NCI-H526 treated with DMSO at 0.1 percent for 48 hours (cell line): ENCODE results near the gene TAF4.
"Not testable (repeated sequence)": the region's sequence is repeated elsewhere in the genome, so short reads cannot be mapped to it uniquely, and the experiment has no call there.

Experiments
- DNase-seq: peaks from one replicate; lab custom pipeline; 2025; lab: John Stamatoyannopoulos, UW

Gene TAF4

DNA sequence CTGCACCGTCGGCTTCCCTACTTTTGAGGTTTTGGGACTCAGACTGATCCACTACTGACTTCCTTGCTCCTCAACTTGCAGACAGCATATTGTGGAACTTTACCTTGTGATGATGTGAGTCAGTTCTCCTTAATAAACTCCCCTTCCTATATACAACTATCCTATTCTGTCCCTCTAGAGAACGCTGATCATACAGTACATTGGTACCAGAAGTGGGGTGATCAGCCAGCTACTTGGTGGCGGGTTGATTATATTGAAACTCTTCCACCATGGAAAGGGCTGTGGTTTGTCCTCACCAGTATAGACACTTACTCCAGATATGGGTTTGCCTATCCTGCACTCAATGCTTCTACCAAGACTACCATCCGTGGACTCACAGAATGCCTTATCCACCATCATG, 7.6 kb upstream of the TAF4 start:
- no peak for DNase-seq

DNA sequence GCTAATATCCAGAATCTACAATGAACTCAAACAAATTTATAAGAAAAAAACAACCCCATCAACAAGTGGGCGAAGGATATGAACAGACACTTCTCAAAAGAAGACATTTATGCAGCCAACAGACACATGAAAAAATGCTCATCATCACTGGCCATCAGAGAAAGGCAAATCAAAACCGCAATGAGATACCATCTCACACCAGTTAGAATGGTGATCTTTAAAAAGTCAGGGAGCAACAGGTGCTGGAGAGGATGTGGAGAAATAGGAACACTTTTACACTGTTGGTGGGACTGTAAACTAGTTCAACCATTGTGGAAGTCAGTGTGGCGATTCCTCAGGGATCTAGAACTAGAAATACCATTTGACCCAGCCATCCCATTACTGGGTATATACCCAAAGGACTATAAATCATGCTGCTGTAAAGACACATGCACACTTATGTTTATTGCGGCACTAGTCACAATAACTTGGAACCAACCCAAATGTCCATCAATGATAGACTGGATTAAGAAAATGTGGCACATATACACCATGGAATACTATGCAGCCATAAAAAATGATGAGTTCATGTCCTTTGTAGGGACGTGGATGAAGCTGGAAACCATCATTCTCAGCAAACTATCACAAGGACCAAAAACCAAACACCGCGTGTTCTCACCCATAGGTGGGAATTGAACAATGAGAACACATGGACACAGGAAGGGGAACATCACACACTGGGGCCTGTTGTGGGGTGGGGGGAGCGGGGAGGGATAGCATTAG, 6.2 kb upstream of the TAF4 start:
- DNase-seq: not testable (repeated sequence)

DNA sequence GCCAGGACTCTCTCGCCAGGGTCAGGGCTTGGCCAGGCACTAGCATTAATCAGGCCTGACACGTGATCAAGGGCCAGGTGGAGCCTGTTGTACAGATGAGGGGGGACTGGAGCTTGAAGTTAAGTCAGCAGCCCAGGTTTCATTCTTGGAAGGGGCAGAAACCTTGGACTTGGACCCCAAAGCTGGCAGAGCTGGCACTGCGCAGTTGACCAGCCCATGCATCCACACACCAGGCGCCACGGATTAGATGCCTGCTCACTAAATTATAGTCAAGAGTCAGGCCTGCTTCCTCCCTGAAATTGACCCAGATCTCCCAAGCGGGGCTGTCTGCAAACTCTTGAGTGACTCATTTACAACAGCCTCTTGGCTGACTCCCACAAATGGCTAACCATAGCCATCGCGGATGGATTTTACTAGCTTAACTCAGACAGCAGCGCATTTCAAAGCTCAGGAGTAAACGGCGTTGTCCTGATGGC, 4.1 kb upstream of the TAF4 start:
- no peak for DNase-seq

DNA sequence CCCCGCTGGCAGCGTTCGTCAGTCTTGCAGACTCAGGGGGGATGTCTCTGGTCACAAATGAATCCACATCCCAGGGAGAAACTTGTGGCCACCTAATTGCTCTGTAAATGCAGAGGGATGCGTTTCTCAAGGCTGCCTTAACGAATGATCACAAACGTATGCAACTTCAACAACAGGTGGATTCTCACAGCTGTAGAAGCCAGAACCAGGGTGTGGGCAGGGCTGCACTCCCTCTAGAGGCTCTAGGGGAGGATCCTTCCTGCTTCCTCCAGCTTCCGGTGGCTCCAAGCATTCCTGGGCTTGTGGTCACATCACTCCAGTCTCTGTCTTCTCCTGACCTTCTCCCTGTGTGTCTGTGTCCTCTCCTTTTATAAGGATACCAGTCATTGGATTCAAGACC, 3.3 kb upstream of the TAF4 start:
- DNase-seq: no peak

DNA sequence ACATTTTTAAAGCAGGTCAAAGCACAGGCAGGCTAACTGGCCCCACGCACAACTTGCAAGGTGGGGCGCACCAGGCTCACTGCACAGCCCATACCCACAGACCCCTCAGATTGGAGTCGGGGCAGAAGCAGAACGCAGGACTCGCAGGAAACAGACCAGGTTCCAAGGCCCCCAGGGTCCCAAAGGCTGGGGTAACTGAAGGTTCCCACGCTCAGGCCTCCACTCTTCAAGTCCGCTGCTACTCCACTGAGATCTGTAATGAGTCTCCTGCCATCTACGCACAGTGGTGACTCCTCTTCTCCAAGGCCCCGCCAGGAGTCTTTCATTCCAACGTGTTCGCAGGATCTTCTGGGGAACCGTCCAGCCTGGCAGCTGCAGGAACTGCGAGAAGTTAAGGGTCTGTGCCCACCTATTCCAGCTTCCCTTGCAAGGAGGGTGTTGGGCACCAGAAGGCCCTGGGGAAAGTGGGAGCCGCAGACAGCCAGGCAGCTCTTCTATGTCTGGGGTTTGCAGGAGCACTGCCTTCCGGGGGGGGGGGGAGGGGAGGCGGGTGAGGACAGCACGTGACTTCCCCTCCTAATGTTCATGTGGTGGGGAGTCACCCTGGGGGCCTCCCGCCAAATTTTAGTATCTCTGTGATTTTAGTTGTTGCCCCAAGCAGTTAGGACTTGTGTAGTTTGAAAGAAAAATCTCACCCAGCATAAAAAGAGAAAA, 2.0 kb upstream of the TAF4 start:
- no peak for DNase-seq

DNA sequence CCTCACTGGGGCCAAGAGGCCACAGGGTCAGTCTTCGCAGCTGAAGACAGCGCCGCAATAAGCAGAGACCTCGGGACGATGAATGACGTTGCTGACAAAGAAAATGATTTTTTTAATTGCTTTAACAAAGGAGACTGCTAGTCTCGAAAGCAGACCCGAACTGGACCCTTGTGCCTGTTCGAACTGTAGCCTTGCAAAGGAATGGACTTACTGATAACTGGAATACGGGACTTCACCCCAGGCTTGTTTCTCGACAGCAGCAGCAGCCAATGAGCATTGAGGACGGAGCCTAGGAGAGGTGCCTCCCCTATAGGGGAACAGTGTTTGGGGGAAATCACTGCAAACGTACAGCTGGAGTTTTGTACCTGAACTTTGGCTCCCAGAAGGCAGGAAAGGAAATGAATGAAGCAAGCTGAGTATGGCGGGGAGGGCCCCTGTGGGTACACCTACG, 1.3 kb upstream of the TAF4 start:
- no peak for DNase-seq

DNA sequence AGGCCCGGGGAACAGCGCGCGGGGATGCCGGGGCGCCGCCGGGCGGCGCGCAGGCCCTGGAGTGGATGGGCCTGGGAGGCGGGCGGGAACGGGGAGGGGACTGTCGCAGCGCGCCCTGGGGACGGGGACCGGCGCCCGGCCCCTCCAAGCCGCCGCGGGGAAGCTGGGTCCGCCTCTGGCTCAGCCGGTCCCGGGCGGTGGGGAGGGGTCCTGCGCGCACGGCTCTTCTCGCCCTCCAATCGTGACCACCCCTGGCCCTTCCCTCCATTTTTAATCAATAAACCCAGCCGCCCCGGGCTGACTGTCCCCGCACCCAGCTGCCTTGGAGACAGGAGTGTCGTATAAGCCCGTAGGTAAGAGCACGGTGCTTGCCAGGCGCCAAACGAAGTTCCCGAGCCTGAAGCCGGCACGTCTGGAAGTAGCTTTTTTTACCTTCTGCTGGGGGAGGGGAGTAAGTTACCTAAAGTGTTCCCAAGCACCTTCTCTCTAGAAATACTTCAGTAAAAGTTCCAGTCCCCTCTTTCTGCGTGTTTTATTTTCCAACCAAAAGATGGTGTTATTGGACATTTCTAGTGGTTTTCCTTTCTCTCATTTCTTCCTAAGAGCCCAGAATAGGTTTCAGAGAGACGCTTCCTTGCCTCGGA, 780 bp upstream of the TAF4 start:
- DNase-seq: peak; percentile 65

DNA sequence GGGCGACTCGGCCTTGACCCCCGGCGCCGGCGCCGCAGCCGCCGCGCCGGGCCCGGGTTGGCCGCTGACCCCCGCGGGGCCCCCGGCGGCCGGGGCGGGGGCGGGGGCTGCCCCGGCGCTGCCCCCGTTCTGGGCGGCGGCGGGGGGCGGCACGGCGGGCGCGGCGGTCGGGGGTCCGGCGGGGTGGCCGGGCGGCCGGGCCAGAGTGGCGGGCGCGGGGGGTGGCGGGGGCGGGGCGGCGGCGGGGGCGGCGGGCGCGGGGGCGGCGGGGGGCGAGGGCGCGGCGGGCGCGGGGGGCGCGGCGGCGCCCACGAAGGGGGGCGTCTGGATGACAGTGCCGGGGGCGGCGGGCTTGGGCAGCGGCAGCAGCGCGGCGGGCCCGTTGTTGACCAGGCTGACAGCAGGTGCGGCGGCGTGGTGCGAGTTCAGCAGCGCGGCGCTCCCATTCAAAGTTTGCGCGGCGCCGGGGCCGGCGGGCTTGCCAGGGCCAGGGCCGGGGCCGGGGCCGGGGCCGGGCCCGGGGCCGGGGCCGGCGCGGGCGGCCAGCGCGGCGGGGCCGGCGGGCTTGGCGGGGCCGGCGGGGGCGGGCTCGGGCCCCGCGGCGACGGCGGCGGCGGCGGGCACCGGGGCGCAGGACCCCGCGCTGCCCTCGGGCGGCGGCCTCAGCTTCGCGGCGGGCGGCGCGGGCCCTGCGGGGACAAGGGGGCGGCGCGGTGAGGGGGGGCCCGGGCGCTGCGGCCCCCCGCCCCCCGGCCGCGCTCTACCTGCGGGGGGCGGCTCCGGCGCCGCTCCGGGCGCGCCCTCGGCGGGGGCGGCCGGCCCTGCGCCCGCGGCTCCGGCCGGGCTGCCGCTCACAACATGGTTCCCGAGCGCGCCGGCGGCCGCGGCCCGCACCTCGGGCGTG, 659 bp downstream of the TAF4 start:
- DNase-seq: no peak

DNA sequence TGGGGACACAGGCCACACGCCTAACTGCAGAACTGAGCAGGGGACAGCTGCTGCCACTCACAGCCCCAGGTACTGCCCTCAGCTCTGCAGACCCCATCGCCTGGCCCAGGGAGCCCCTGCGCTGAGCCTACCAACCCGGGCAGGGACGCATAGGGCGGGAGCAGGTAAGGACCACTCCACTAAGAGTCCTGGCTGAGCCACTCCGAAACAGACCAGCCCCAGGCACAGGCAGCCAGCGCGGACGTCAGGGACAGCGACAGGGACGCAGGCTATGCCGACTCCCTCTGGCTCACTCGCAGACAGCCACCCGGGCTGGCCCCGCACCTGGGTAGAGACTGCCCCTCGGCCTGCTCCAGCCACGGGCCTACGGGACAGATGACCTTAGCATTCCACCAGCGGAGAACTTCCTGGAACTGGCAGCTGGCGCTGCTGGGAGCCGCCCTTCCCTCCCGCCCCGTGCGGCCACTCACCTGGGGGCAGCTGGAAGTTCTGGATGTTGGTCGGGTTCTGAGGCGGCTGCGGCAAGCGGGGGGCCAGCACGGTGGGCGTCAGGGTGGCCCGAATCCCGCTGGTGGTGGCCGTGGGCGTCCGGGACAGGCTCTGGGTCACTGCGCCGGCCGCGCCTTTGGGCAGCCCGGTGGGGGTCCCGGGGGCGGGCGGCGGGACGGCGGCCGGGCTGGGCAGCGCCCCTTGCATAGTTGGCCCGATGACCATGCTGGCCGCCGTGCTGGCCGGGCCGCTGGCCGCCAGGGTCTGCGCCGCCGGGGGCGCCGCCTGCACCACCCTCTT, 1.5 kb downstream of the TAF4 start:
- DNase-seq: no peak

DNA sequence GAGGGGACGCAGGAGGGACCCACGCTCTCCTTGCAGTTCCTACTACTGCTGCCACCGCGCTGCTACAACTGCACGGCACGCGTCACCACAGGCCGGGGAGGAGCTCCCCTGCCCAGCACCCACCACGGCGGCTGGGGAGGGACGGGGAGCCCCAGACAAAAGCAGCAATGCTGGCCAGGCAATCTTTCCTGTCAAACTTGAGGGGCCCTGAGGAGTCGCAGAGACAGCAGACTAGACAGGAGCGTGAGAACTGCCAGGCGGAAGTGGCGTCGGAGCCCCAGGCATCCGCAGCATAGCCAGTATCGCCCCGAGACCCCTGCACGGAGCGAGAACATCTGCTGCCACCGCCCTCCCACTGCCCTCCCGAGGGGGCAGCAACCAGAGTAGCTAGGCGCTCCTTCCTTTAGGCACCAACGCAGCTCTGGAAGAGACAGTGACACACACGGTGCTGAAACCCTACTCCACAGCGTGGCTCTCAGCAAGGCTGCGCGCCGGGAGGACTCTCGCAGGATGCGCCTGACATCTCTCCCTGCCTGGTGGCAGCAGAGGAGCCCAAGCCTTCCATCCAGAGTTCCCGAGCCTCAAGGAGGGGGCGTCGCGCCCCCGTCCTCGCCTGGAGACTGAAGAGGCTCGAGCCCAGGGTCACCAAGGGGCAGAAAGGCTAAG, 2.2 kb downstream of the TAF4 start:
- peak; percentile 15 for DNase-seq

DNA sequence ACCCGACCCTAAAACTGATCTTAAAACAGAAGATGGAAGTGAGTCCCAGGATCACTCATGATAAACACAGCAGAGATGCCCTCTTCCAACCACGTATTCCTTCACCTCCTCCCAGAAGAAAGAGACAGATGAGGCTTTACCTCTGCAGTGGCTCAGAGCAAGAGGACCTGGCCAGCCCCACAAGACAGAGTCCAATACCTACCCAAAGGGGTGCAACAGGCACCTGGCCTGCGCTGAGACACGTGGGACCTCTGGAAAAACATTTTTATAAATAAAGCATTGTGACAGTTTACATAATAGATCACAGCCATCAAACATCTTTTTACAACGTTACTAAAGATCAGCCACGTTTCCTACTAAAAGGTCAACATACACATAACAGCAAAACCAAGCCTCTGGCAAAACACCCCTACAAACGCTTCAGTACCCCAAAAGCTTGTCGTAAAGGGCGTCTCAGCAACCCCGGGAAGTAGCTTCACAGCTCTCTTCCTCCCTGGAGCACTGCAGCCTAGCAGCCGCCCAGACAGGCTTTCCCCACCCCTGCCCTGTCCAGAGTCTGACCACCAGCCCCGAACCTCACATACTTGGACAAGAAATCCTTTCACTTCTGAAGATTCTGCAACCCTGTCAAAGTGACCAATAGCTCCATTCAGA, 2.9 kb downstream of the TAF4 start:
- DNase-seq: no peak

DNA sequence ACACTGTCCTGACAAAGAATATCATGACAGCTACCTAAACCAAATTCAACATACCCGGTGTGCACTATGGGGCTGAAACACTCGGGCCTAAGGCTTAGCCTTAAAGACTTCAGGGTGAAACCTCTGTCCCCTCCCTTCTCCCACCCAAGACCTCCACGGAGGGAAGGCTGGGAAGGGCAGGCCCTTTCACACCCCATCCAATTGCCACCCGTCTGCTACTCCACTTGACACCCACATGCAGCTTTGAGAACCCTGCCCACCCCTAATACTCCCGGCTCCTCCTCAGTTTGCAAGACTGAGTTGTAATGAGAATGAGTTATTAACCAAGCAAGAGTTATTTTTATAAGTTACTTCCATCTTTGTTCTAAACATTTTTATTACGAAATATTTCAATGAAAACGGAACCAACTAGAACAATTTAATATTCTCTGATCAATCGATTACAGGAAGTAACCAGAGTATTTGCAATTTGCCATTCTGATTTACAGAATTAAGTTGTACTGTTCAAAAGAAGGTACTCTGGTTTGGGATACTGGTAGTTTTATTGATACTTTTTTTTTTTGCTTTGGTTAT, 3.7 kb downstream of the TAF4 start:
- no peak for DNase-seq

DNA sequence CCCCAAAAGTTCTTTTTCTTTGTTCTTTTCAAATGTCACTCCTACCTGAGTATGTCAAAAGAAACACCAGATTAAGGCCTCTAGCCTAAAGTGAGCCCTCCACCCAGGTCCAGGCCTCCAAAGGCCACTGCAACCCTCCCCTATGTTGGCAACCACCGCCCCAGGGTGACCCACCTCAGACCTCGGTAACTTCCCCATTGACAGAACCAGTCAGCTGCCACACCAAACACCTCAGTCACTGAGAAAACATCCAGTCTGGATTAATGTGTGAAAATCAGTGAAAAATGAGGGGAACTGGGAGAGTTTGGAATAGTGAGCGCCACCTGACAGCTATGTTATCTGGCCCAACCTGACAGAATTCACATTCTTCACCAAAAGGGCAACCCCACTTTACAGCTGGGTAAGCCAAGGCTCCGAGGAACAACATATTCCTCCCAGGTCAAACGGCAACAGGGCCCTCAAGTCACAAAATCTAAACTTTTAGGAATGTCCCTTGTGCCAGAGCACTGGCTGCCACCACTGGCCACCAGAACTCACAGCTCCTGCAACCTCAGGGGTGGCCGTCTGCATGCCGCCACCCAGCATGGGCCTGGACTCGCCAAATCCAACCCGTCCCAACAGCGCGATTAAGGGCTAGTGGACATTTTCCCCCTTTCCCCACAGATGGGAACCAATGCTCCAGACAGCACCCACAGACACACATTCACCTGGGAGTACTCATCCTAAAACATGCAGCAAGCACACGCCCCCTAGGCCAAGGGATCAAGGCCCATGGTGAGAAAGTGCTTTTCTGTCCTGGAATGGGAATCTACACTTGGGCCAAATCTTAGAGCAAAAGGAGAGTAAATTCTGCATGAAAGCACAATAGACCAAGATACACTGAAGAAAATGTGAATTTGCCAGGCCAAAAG, 4.8 kb downstream of the TAF4 start:
- no peak for DNase-seq

DNA sequence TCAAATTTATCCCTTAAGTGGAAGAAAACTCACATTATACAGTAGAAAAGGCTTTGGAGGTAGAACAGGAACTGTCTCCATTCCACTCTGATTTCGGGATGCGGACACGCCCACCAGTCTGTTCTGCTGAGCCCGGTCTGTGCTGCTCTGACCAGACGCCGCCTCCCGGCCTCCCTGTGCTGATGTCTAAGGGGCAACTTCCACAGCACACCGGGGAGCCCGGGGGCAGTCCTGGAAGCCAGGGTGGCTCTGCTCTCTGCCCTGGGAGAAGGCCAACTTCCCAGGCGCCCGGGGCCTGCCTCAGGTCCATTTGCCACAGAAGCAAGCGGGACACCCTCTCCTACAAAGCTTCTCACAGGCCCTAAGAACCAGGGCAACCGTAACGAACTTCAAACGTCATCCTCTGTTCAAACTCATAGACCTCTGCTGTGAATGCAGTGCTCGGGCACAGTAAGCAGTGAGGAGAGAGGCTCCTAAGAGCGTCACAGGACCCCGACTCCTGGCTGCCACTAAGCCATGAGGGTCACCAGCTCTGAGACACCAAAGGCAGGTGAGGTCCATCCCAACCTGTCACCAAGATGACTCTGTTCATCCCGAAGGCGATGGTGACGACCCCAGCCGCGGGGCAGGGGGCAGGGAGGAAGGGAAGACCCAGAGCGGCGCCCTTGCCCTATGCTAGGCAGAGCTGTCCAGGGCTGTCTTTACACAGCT, 5.6 kb downstream of the TAF4 start:
- DNase-seq: no peak

DNA sequence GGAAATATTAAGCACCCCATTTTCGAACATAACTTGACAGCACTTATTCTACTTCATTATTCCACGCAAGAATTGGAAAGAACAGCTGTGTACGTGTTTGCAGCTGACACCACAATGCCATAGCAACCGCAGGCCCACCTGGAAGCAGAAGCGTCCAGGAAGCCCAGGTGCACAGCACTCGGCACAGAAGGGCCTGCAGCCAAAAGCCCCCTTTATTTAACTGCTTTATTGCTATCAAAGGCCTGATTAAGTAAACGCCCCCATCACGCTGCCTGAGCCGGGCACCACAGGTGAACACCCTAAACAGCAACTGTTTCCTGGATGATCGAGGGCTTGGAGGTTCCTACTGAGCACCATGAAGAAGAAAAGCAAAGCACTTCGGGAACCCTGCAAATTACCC, 6.3 kb downstream of the TAF4 start:
- no peak for DNase-seq

DNA sequence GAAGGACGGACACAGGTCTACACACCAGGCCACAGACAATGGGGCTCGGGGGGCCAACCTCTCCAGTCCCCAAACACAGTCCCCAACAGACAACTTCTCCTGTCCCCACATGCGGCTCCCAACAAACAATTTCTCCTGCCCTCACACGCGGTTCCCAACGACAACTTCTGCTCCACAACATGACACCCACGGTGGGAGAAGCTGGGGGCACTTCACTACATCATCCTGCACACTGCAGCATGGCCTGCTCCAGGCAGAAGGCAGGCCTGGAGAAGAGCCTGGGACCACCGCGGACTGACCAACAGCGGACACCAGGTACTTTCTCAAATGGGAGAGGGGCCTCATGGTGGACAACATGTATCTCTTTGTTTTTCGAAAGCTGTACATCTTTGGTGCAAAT, 6.7 kb downstream of the TAF4 start:
- no peak for DNase-seq

DNA sequence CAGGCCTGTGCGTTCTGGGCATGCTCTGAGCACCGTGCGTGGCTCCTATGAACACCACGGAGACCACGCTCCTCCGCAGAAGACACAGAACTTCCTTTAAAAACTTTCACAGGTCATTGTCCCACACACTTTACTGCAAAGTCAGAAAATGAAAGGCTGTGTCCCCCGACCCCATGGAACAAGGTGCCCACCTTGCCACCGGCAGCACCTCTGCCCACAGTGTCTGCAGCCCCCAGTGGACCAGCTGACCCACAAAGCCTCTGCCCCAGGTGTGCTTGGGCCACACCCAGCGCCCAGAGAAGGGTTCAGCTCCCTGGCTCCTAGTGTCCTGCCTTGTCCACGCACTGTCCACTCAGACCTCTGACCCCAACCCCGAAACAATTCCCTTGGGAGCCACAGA, 8.7 kb downstream of the TAF4 start:
- no peak for DNase-seq

DNA sequence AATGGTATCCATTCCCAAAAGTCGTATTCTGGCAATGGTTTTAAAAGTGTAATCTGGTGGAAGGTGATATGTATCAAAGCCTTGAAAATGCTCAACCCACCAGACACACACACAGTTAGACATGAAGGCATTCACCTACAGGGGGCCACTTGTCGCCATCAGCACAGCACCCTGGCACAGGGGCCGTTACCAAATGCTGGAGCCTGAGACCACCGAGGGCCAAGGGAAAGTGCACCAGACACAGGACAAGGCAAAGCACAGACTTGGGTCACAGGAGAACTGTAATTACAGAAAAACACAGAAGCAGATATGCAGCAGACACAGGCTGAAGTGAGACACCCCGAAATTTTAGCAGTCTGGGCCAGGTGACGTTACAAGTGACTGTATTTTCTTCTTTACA, 9.3 kb downstream of the TAF4 start:
- no peak for DNase-seq
